ENCODE data around the gene THSD4.
"Not testable (repeated sequence)": the region's sequence is repeated elsewhere in the genome, so short reads cannot be mapped to it uniquely, and the experiment has no call there.

- TF ChIP-seq CTCF, POLR2A (IDR thresholded peaks at IDR 0.05): not testable (repeated sequence)
These were observed 59.1 kb downstream of the THSD4 start for GRCh38 chr15:71174360-71174759.
